ENCODE measurements around the gene CTSO. TPM values are rescaled to one million over a fixed set of nuclear protein-coding genes. Genes with fewer than 3 reads are reported as not detected.

CTSO gene
- total and polyA plus RNA-seq, 2 donors from 2014 or later = 22.9 to 40.3 TPM

DNA sequence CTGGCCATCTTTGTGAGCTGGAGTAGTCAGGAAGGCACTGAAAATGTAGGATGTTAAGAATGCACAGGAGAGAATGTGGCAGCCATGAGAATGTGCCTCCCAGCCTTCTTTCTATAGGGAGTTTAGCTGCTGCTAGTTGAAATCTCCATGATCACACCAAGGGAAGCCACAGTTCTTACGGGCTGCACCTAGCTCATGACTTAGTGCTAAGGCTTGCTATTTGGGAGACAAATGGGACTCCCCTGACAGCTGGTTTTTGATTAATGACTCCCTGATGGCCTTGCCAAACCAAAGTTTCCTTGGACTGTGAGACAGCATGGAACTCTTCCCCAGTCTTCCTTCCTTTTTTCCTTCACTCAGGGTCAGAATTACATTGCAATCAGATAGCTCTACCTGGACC lies 9.2 kb downstream of the CTSO start:
- Histone ChIP-seq H3K27me3 (ENCODE audit: control insufficient read depth, insufficient read depth, low read length) (no peaks in the 10 kb centered on the region), H3K4me1 (ENCODE audit: control insufficient read depth in 2 of 3, insufficient read depth in 2 of 3, low read depth in 1 of 3, low read length in 3 of 3) (no peaks in the 10 kb centered on the region), H3K9me3 (ENCODE audit: control insufficient read depth in 2 of 3, insufficient read depth in 1 of 3, low read length in 3 of 3) (no peaks in the 10 kb centered on the region), H3K27ac (ENCODE audit: low read depth in 2 of 2, low read length in 2 of 2) (no peak overlapping the region), H3K9ac (ENCODE audit: low read length in 3 of 3) (no peak overlapping the region), H3K36me3 (ENCODE audit: control insufficient read depth in 2 of 3, insufficient read depth in 3 of 3, low read length in 3 of 3) (peaks cover 0 to 7% (median 0%) of the 10 kb centered on the region in 3 donors), H3K4me3 (ENCODE audit: low read length in 3 of 3) (no peak overlapping the region)
- intact Hi-C loops (cut with DNase I) = no loop called here
- TF ChIP-seq CTCF (IDR thresholded peaks at IDR 0.05; ENCODE audit: borderline replicate concordance, extremely low read depth, insufficient read depth) = no peak
- FAIRE-seq (no peak), DNase-seq (no peak)

DNA sequence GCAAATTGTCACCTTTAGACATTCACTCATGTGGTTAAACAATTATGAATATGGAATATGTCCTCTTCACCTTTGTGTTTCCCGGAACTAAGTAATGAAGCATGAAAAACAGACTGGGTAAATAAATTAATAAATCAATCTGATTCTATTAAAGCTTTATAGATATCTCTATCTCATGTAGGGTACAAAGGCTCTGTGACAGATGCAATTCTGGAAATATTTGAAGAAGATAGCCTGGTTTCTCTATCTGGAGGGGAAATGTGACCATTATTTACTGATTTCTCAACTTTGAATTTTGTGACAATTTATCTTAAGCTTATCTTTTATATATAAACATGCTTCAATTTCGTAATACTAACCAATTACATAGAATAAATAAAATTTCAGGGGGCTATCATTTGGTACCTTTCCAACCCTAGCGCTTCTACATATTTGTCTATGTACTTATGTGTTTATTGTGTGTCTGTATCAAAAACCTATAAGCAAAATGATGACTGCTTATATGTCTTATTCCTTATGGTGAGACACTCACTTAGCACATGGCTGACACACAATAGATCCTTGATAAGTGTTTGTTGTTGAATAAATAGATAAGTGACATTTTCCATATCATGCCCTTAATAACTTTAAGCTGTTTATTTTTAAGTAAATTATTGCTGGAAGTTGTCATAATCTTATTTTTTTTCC lies 9.9 kb downstream of the CTSO start:
- Histone ChIP-seq H3K4me1 (ENCODE audit: control insufficient read depth in 2 of 3, insufficient read depth in 2 of 3, low read depth in 1 of 3, low read length in 3 of 3) (no peaks in the 10 kb centered on the region), H3K36me3 (ENCODE audit: control insufficient read depth in 2 of 3, insufficient read depth in 3 of 3, low read length in 3 of 3) (peaks cover 0 to 7% (median 0%) of the 10 kb centered on the region in 3 donors), H3K4me3 (ENCODE audit: low read length in 3 of 3) (no peak overlapping the region), H3K27me3 (ENCODE audit: control insufficient read depth, insufficient read depth, low read length) (no peaks in the 10 kb centered on the region), H3K27ac (ENCODE audit: low read depth in 2 of 2, low read length in 2 of 2) (no peak overlapping the region), H3K9ac (ENCODE audit: low read length in 3 of 3) (no peak overlapping the region), H3K9me3 (ENCODE audit: control insufficient read depth in 2 of 3, insufficient read depth in 1 of 3, low read length in 3 of 3) (no peaks in the 10 kb centered on the region)
- intact Hi-C loops (cut with DNase I) = no loop called here
- no peak for DNase-seq
- FAIRE-seq = no peak
- no peak for TF ChIP-seq CTCF (IDR thresholded peaks at IDR 0.05; ENCODE audit: borderline replicate concordance, extremely low read depth, insufficient read depth)

DNA sequence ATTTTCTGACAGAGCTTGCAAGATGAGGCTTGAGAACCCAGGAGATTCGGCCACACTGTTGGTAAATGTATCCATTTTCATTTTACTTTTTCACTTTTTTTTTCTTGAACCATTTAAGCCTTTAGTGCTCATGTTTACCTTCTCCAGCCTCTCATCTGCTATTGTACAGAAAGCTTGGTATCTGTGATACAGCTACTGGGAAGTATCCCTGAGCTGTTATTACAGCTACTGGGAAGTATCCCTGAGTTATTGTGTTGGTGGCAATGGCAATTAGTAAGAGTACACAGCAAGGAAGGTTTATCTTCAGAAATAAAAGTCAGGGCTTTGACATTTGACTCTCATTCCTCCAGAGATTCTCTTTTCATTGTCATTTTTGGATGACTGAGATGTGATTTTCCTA lies 11.8 kb downstream of the CTSO start:
- Histone ChIP-seq H3K4me1 (ENCODE audit: control insufficient read depth in 2 of 3, insufficient read depth in 2 of 3, low read depth in 1 of 3, low read length in 3 of 3) (no peaks in the 10 kb centered on the region), H3K9me3 (ENCODE audit: control insufficient read depth in 2 of 3, insufficient read depth in 1 of 3, low read length in 3 of 3) (no peaks in the 10 kb centered on the region), H3K27ac (ENCODE audit: low read depth in 2 of 2, low read length in 2 of 2) (no peak overlapping the region), H3K36me3 (ENCODE audit: control insufficient read depth in 2 of 3, insufficient read depth in 3 of 3, low read length in 3 of 3) (peaks cover 0 to 7% (median 0%) of the 10 kb centered on the region in 3 donors), H3K27me3 (ENCODE audit: control insufficient read depth, insufficient read depth, low read length) (no peaks in the 10 kb centered on the region), H3K4me3 (ENCODE audit: low read length in 3 of 3) (no peak overlapping the region), H3K9ac (ENCODE audit: low read length in 3 of 3) (no peak overlapping the region)
- DNase-seq = no peak
- intact Hi-C loops (cut with DNase I) = no loop called here
- no peak for TF ChIP-seq CTCF (IDR thresholded peaks at IDR 0.05; ENCODE audit: borderline replicate concordance, extremely low read depth, insufficient read depth)
- no peak for FAIRE-seq

Measured in kidney (tissue), 14 donors.